Stimulated activated CD8-positive, alpha-beta memory T cell treated with anti-CD3 and anti-CD28 coated beads, Interleukin-4, amount 100 ng/mL, for 1 hour (primary cell): ENCODE data around the gene FGF16.
"Not testable (repeated sequence)": the region's sequence is repeated elsewhere in the genome, so short reads cannot be mapped to it uniquely, and the experiment has no call there.

Experiments used
- DNase-seq, 2 donors: peaks; one replicate each; pipeline ENCODE4 v3.0.0-alpha.2; 2020; ENCODE audit warnings: low read depth in 2 of 2, low spot score in 1 of 2

The FGF16 gene

DNA sequence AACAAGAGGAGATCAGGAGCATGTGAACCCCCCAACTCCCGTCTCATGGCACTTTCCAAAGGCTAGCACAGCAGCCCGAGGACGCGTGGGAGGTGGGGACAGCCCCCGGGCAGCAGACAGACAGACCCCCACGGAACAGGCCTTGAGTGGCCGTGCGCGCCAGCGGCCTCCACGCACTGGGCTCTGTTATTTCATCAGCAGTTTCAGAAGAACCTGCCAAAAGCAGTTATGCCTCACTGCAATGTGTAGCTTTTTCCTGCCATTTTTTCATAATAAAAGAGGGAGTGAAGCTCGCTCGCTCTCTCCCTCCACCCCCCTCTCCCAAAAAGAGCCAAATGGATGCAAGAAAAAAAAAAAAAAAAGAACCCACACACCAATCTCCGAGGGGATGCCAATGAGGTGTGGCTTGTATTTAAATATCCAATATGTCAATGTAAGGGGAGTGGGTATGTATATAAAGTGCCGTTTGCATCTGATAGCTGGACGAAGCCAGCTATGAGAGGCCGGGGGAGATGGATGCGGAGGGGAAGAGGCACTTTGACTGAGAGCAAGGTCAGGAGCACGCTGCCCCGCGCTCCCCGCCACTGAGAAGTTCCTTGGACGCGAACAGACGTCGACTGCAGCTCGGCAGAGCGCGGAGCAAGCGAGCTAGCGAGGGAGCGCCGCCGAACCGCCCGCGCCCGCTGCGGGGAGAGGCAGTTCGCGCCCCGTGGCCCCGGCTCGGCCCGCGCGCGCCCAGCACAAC is at the start of gene FGF16:
Gene FGF16 (plus strand): TSS at position 482 of the 745 bp plus-strand sequence. CDS start 286 bp downstream, outside the sequence.
- DNase-seq, result no peak

DNA sequence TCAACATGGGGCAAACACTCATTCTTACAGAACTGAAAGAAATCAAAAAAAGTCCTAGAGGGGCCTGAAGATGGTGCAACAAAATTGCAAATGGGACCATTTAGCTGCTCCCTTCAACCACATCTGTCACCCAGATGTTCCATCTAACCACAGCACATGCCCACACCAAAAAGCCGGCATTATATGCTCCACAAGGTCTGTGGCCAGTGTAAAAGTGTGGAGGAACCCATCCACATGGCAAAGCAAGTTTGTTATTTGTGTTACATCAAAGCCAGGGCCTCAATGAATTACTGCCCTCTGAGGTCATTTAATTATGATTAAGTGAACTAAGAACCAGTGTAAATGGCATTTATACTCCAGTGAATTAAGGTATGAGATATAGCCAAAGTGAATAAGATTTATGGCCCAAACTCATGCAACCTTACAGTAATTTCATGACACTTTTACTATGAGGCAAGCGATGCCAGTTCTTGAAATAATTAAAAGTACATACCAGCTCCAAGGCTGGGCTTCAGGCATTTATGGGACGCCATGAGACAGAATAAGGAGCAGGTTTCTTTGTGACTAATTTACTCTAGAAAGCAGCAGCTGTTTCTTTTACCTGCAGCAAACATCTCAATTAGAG is 48.7 kb upstream of the FGF16 start:
- DNase-seq, result no peak

DNA sequence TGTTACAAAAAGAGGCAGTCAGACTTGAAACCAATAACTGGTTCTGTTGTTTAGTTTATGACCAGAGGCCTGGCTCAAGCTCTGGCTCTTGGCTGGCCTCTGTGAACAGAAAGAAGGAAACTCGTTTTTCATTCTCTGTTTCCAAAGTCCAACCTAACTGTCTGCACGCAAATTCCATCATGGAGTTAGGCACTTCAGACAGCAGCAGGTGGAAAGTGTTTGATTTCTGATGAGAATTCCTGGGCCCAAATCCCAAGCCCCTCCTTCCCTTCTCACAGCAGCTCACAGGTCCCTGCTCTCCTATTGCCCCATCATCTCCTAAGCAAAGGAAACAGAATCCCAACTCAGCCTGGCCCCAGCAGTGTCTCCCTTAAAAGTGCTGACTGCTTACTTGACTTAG is 42.8 kb upstream of the FGF16 start:
- no peak for DNase-seq

- not testable (repeated sequence) for DNase-seq
These were observed 39.4 kb upstream of the FGF16 start for GRCh38 chrX:77407821-77408220.

- DNase-seq, result no peak
These were observed 34.6 kb upstream of the FGF16 start for GRCh38 chrX:77412631-77413030.

GRCh38 chrX:77415161-77415560 is 32.0 kb upstream of the FGF16 start:
- DNase-seq, result no peak

DNA sequence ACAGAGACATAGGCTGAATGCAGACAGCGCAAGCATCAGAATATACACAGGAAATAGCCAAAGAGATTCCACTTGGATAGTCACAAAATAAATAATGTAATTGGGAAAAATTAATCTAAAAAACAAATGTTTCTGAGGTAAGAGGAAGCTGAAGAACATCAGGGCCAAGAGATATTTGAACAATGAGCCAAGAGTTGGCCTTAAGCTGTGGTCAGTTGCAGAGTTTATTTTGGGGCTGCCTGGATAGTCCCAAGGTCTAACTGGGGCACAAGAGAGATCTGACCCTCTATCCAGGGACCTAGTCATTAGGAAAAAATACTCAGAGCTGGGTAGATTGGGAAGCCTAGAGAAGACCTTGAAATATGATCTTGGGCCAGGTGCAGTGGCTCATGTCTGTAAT is 31.3 kb upstream of the FGF16 start:
- DNase-seq, result no peak

DNA sequence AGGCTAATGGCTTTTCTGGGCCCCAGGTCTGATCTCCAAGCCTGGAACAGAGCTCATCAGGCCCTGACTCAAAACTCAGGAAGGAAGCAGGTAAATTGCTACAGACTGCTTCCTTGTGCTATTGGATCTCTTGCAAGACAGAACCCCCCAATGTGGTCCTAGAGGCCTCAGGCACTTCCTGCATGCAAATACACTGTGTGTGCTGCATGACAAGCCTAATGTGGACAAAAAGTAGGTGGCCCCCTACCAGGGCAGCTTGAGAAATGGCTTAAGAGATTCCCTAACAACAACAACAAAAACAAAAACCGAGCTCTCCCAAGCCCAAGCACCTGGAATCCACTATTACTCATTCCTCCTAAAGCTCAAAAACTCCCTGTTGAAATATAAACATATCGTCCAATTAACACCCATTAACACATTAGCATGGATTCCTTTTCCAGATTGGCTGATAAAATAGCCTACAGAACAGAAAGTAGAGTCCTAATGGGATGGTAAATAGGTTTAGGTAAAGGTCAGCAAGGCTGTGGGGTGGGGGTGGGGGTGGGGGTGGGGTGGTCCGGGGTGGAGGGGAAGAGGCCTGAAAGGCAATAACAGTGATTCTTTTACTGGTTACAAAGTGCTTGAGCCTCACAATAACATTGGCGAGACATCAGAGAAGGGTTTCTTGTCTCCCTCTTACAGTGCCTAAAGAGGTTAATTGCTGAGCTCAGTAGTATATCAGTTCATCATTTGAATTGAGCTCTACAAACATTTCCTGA is 24.1 kb upstream of the FGF16 start:
- no peak for DNase-seq

- DNase-seq, result no peak
These were observed 20.4 kb upstream of the FGF16 start for GRCh38 chrX:77426811-77427210.

DNA sequence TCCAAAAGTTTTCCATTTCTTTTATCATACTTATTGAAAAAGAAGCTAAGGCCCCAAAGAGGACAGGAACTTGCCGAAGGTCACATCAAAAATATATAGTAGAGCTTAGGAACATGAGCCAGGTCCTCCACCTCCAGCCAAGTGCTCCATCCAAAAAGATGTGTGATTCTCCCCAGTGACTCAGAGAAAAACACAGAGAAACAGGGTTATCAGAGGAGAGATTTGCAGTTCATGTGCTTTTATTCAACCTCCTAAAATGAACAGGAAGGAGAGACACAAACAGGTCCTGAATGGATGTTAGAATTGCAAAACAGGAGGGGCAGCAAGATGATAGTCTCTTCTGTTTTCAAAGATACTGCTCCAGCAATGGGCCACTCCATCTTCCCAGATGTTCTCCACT is 19.6 kb upstream of the FGF16 start:
- no peak for DNase-seq

- no peak for DNase-seq
These were observed 18.6 kb upstream of the FGF16 start for GRCh38 chrX:77428551-77428950.

GRCh38 chrX:77431227-77431626 is 16.0 kb upstream of the FGF16 start:
- DNase-seq, result no peak

DNA sequence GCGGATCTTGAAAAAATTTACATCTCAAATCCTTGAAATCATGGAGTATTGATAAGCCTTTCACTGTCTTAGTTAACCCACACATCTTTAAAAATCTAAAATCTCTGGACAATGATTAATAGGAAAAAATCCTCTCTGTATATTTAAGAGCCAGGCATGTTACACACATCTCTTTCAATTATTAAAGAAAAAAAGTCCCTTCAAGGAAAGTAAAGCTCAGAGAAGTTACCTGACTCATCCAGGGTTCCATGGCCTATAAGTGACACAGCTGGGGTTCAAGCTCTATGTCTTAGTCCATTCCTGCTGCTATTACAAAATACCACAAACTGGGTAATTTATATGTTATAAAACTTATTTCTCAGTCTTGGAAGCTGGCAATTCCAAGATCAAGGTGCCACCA is 14.2 kb upstream of the FGF16 start:
- DNase-seq, result no peak

DNA sequence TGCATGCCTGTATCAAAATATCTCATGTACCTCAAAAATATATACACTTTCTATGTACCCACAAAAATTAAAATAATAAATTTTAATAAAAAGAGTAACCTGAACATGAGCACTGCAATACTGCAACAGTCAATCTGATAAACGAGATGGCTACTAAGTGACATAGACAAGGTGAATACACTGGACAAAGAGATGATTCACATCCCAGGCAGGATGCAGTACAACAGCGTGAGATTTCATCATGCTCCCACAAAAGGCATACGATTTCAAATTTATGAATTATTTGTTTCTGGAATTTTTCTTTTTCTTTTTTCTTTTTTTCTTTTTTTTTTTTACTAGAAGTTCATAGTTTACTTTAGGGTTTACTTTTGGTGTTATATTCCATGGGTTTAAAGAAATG is 12.2 kb upstream of the FGF16 start:
- no peak for DNase-seq

- no peak for DNase-seq
These were observed 10.9 kb upstream of the FGF16 start for GRCh38 chrX:77436271-77436670.

- DNase-seq, result no peak
These were observed 10.5 kb upstream of the FGF16 start for GRCh38 chrX:77436682-77437081.

- DNase-seq, result no peak
These were observed 6.9 kb upstream of the FGF16 start for GRCh38 chrX:77440330-77440729.

GRCh38 chrX:77441033-77441432 is 6.2 kb upstream of the FGF16 start:
- no peak for DNase-seq

DNA sequence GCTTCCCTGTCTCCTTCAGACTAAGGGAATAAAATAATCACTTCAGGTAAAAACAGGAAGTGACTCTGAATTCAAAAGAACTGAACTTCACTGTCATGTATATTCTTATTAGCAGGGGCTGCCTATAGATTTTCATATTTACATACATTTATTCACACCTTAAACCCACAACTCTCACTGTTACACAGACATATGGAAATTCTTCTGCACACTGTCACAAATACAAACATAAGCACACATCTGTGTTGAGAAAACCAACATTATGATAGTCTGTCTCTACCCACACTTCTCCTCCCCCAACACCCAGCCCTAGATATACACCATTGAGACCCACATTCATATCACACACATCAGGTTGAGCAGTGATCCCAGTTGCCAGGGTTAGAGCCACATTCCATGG is 5.7 kb upstream of the FGF16 start:
- DNase-seq, result no peak

DNA sequence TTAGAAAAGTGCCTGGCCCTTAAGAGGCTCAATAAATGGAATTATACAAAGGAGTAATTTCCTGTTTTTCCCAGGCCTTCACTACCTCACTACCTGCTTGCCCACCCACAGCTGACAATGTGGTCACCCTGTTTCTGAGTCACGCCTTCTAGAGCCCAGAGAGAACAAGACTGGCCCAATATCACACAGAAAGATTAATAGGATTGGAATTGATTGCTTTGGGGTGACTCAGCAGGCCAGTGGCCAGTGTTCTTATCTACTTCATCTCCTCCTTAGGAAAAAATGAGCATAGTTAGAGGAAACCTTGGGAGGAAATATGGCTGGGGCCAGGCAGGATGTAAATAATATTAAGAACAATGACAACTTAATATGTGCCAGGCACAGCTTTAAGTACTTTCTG is 4.5 kb upstream of the FGF16 start:
- no peak for DNase-seq

- DNase-seq, result no peak
These were observed 3.1 kb upstream of the FGF16 start for GRCh38 chrX:77444075-77444474.

GRCh38 chrX:77444545-77444944 is 2.6 kb upstream of the FGF16 start:
- DNase-seq, result no peak
